Measurements from ENCODE around the gene ZNRF3.

ZNRF3 gene

GRCh38 chr22:28978863-28979796 lies 95.8 kb downstream of the ZNRF3 start (continued):
- TF ChIP-seq ZNF488 (tag by site-specific recombination; IDR thresholded peaks at IDR 0.05) (no peak), PRDM4 (tag by site-specific recombination; IDR thresholded peaks at IDR 0.05) (no peak), ZNF621 (tag by site-specific recombination; IDR thresholded peaks at IDR 0.05) (no peak), ZNF280C (tag by site-specific recombination; IDR thresholded peaks at IDR 0.05) (no peak), GLI4 (tag by site-specific recombination; IDR thresholded peaks at IDR 0.05) (no peak), ZNF600 (tag by site-specific recombination; IDR thresholded peaks at IDR 0.05) (no peak), ZBTB17 (tag by site-specific recombination; IDR thresholded peaks at IDR 0.05) (no peak), ZNF155 (tag by site-specific recombination; IDR thresholded peaks at IDR 0.05) (no peak)

GRCh38 chr22:28980326-28980725 lies 97.0 kb downstream of the ZNRF3 start:
- Histone ChIP-seq H3K4me1 (ENCODE audit: control insufficient read depth, insufficient read depth, low read length) (peaks cover 32% of the 10 kb centered on the region), H3K9me3 (ENCODE audit: control insufficient read depth, insufficient read depth, low read depth, low read length) (no peaks in the 10 kb centered on the region), H3K27ac (ENCODE audit: extremely low read depth, low read depth, low read length) (no peak overlapping the region), H3K4me3 (ENCODE audit: low read depth, low read length) (no peak overlapping the region), H3K36me3 (ENCODE audit: control insufficient read depth in 2 of 2, insufficient read depth in 1 of 2, low read length in 2 of 2) (no peaks in the 10 kb centered on the region)
- ChIA-PET CTCF (interaction anchor here (1.3 kb wide), 1 partner anchor 125 kb away, joined by 3 read pairs; no protein-coding TSS in a partner anchor), POLR2A (no interaction called here)
- TF ChIP-seq ZNF16 (tag by site-specific recombination; IDR thresholded peaks at IDR 0.05; ENCODE audit: low read depth) (no peak), MYNN (tag by site-specific recombination; IDR thresholded peaks at IDR 0.05; ENCODE audit: borderline replicate concordance) (no peak), ZSCAN16 (tag by site-specific recombination; IDR thresholded peaks at IDR 0.05) (no peak), ZNF221 (tag by site-specific recombination; IDR thresholded peaks at IDR 0.05; ENCODE audit: borderline replicate concordance) (no peak), ZNF768 (tag by site-specific recombination; IDR thresholded peaks at IDR 0.05) (no peak), ZNF211 (tag by site-specific recombination; IDR thresholded peaks at IDR 0.05; ENCODE audit: low read depth) (no peak), ZNF138 (tag by site-specific recombination; IDR thresholded peaks at IDR 0.05; ENCODE audit: borderline replicate concordance) (no peak), IKZF3 (tag by site-specific recombination; IDR thresholded peaks at IDR 0.05) (no peak), ZNF558 (tag by site-specific recombination; IDR thresholded peaks at IDR 0.05) (no peak), RBAK (tag by site-specific recombination; IDR thresholded peaks at IDR 0.05) (no peak)
- TF ChIP-seq, protein P1, sequence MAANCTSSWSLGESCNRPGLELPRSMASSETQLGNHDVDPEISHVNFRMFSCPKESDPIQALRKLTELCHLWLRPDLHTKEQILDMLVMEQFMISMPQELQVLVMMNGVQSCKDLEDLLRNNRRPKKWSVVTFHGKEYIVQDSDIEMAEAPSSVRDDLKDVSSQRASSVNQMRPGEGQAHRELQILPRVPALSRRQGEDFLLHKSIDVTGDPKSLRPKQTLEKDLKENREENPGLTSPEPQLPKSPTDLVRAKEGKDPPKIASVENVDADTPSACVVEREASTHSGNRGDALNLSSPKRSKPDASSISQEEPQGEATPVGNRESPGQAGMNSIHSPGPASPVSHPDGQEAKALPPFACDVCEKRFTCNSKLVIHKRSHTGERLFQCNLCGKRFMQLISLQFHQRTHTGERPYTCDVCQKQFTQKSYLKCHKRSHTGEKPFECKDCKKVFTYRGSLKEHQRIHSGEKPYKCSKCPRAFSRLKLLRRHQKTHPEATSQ (tag by site-specific recombination; IDR thresholded peaks at IDR 0.05): no peak
